C4-2B (cell line): ENCODE results near the gene SLC17A3.

Experiments used
- H3K27ac ChIP-seq: fragments of 450-650 bp; 2 replicates; pipeline ENCODE4 v1.5.1; 2017
- ZFX ChIP-seq: fragments of 450-650 bp; IDR thresholded peaks from 2 replicates; pipeline ENCODE4 v1.6.1; 2017
- TF ChIP-seq, protein P1 (sequence below): fragments of 450-650 bp; conservative IDR thresholded peaks from 2 replicates; pipeline ENCODE4 v1.5.1; 2017; ENCODE audit warnings: mild to moderate bottlenecking

SLC17A3 gene, protein sequence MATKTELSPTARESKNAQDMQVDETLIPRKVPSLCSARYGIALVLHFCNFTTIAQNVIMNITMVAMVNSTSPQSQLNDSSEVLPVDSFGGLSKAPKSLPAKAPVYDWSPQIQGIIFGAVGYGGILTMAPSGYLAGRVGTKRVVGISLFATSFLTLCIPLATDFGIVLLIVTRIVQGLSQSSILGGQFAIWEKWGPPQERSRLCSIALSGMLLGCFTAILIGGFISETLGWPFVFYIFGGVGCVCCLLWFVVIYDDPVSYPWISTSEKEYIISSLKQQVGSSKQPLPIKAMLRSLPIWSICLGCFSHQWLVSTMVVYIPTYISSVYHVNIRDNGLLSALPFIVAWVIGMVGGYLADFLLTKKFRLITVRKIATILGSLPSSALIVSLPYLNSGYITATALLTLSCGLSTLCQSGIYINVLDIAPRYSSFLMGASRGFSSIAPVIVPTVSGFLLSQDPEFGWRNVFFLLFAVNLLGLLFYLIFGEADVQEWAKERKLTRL

DNA sequence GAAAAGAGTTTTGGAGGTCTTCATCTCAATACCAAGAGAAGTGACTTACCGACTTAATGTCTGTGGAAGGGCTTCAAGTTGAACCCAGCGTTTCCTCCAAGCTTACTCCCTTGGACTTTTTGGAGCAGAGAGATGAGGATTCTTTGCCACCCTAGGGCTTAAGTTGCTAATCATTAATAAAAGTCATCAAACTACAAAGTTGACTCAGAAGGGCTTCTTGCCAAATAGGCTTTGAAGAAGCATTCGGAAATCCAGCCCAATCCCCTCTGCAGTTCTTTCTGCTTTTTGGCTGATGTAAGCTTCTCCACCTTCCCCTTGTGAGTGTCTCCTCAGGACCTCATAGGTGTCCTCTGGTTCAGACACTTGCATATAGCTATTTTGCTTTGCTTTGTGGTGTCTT lies at the start of gene SLC17A3:
Gene SLC17A3 (minus strand): TSS at position 126 of the 400 bp plus-strand sequence. CDS start 5,856 bp downstream, outside the sequence.
- TF ChIP-seq, protein P1, sequence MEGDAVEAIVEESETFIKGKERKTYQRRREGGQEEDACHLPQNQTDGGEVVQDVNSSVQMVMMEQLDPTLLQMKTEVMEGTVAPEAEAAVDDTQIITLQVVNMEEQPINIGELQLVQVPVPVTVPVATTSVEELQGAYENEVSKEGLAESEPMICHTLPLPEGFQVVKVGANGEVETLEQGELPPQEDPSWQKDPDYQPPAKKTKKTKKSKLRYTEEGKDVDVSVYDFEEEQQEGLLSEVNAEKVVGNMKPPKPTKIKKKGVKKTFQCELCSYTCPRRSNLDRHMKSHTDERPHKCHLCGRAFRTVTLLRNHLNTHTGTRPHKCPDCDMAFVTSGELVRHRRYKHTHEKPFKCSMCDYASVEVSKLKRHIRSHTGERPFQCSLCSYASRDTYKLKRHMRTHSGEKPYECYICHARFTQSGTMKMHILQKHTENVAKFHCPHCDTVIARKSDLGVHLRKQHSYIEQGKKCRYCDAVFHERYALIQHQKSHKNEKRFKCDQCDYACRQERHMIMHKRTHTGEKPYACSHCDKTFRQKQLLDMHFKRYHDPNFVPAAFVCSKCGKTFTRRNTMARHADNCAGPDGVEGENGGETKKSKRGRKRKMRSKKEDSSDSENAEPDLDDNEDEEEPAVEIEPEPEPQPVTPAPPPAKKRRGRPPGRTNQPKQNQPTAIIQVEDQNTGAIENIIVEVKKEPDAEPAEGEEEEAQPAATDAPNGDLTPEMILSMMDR: no peak
- TF ChIP-seq ZFX: no peak
- H3K27ac ChIP-seq: no peak within 1 kb of the TSS

DNA sequence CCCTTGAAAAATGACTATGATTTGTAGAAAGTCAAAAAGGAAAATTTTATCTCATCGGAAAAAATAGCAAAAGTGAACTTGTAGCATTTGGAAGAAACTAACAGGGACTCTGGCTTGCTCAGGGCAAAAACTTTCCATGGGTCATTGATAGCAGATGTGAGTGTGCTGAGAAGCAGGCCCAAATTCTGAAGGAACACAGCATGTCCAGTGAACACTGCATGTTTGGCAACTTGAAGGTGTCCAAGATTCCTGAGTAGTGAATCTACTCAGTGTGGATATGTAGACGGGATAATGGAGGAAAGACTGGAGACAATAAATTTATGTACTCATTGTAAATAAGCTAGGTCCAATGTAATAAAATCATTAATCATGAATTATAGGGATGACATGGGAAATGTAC lies 48.3 kb upstream of the SLC17A3 start:
- H3K27ac ChIP-seq: no peak overlapping the region
- no peak for TF ChIP-seq ZFX
- TF ChIP-seq, protein P1: no peak

DNA sequence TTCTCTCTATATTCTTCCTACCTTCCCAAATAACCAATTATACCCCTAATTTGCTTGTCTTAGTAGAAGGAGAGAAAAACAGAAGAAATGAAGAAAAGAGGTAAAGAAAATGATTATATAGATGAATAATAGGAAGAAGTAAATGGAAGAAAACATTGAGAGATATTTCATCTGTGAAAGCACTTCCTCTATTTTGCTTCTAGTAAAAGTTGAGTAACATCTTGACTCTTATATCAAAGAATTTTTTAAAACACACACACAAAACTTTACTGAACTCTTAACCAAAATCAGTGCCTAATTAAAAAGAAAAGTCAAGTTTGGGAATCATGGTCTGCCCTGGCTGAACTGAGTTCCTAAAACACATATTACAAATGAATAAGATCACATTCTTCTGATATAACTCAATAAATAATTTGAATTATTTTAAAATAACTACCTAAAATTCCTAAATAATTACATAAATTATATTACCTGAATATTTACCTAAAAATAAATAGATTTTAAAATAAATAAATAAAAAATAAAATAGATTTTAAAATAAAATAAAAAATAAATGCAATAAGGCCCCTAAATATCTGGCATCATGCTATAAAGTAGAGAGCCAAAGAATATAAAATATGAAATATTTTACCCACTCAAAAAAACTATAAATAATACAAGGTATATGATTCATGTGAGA lies 47.6 kb upstream of the SLC17A3 start:
- TF ChIP-seq, protein P1: no peak
- TF ChIP-seq ZFX: no peak
- no peak overlapping the region for H3K27ac ChIP-seq

GRCh38 chr6:25919657-25920056 lies 45.6 kb upstream of the SLC17A3 start:
- TF ChIP-seq, protein P1: no peak
- no peak for TF ChIP-seq ZFX

DNA sequence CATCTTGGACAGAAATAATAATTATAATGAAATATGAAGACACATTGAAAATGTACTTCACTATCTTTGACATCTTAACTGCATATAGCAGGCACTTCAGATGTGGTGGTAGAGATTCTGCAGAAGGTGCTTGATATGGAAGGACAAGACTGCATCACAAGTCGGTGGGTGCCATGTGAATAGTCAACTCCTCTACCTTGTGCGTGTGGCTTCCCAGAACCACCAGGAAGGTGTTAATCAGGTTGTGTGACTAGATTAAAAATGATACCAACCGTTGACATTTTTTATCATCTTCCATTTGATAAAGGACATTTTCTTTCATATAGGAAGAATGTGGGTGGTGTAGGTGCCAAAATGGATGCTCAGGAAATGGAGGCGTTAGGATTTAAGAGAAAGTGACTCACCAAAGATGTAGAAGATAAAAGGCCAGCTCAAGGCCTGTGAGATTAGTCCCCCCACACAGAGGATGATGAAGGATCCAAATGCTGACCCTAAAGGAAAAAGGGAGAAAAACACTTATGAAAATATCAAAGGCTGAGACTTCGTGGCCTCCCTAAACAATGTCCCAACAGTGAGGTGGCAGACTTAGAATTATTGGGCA lies 44.1 kb upstream of the SLC17A3 start:
- no peak overlapping the region for H3K27ac ChIP-seq
- no peak for TF ChIP-seq ZFX
- TF ChIP-seq, protein P1: no peak

More at GRCh38 chr6:25919657-25920056, 45.6 kb upstream of the SLC17A3 start:
- H3K27ac ChIP-seq: no peak overlapping the region

DNA sequence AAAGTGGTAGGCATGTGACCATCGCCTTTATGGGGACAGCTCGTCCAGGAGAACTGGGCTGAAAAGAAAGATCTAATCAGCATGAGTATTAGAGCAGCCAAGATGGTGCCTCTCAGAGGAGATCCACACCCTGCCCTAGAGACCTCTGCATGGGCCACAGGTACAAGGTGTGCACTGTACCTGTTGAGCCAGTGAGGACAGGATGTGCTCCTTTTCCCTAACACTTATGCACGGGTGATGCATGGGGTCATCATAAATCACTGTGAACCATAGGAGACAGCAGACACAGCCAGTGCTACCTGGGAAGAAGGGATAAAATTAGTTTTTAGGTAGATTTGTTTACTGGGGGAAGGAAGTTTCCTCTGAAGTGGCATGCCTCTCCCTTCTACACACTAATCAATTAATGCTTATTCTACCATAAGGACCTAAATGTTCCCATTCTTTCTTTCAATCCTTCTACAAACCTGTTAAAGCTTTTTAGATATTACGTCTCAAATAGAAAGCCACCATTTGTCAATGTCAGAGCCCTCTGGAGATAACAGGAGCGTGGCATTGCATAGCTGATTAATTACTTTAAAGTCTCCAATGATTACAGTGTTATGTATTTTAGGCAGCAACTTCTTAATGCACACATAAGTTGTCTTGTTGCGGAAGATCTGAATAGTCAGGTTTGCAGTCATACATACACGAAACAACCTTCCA lies 42.9 kb upstream of the SLC17A3 start:
- no peak overlapping the region for H3K27ac ChIP-seq

More for the DNA sequence above, 42.9 kb upstream of the SLC17A3 start:
- TF ChIP-seq, protein P1: no peak
- TF ChIP-seq ZFX: no peak
